Inferior parietal cortex (tissue), 1 donor: Measurements from ENCODE around the gene B9D2.
"Not testable (repeated sequence)": the region's sequence is repeated elsewhere in the genome, so short reads cannot be mapped to it uniquely, and the experiment has no call there.

Experiments
- DNase-seq: peaks from one replicate; pipeline ENCODE4 v3.0.0-alpha.2; 2016; ENCODE audit errors: extremely low spot score

The B9D2 gene

DNA sequence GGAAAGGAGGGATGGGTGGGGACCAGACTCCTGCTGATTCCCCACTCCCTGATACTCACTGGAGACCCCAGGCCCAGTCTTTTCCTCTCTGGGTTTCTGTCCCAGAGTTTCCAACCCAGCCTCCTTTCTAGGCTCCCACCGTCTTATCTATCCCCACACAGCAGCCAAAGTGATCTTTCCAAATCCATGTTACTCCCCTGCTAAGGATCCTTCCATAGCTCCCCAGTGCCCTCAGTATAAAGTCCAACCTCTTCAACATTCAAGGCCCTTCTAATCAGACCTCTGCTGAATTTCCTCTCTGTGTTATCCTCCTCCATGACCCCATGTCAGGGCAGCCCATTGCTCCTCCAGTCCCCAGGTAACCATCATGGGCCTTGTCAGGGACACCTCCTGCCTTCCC, 8.9 kb downstream of the B9D2 start:
- DNase-seq = no peak

GRCh38 chr19:41354343-41354953, 9.5 kb downstream of the B9D2 start:
- DNase-seq = no peak

DNA sequence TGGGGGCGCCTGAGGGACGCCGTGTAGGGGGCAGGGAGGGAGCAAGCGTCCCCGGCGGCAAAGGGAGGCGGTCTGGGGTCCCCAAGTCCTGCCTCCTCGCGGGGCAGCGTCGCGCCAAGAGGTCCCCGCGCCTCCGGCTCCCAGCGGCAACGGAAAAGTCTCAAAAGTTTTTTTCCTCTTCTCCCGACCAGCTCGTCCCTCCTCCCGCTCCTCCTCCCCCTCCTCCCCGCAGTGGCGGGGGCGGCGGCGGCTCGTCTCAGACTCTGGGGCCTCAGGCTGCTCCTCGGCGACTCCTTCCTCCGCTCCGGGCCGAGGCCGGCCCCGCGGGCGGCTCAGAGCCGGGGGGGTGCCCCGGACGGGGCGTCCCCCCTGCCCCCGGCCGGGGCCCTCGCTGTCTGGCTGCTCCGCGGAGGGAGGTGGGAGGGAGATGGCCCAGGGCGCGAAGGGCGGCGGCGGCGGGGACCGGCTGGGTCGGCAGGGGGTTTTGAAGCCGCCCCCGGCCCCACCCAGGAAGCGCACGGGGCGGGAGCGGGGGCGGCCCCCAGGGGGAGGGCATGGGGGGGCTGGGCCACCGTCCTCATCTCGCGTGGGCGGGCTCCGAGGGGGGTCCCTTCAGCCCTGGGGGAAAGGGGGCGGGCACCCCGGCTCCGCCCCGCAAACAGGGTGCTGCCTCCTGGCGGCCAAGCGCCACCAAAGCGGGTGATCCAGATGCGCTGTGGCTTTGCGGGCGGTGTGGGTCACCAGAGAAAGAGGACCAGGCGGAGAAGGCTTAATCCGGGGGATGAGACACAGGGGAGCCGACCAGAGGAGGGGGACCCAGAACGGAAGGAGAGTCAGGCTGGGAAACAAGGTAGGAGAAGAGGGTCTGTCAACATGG, 10.2 kb downstream of the B9D2 start, which contains the start of gene TGFB1:
Gene TGFB1 (minus strand): TSS at position 457 of the 877 bp plus-strand sequence. CDS start 878 bp downstream, outside the sequence.
- DNase-seq = peak; percentile 40

DNA sequence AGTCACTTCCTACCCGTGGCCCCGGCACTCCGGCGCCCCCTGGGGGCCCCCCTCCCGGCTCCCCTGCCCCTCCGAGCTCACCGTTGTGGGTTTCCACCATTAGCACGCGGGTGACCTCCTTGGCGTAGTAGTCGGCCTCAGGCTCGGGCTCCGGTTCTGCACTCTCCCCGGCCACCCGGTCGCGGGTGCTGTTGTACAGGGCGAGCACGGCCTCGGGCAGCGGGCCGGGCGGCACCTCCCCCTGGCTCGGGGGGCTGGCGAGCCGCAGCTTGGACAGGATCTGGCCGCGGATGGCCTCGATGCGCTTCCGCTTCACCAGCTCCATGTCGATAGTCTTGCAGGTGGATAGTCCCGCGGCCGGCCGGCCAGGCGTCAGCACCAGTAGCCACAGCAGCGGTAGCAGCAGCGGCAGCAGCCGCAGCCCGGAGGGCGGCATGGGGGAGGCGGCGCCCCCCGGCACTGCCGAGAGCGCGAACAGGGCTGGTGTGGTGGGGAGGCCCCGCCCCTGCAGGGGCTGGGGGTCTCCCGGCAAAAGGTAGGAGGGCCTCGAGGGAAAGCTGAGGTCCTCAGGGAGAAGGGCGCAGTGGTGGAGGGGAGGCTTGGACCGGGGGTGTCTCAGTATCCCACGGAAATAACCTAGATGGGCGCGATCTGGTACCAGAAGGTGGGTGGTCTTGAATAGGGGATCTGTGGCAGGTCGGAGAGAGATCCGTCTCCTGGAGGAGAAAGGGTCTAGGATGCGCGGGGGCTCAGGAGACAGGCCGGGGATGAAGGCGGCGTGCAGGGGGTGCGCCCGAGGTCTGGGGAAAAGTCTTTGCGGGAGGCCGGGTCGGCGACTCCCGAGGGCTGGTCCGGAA, 11.1 kb downstream of the B9D2 start:
- peak; percentile 5 for DNase-seq

DNA sequence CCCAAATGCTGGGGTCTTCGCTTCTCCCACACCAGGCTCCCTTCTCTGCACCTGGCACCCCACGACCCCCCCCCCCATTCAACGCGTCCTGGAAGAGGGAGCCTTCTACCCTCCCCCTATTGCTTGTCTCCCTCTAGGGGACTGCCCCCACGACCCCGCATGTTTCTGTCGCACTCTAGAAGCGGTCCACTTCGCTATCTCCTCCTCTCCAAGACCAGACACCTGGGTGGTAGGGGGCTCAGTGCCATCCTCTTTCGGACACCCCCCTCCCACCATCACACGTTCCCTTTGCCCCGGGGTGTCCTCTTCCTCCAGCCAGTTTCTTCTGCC, 11.7 kb downstream of the B9D2 start:
- DNase-seq = no peak

- no peak for DNase-seq
Observed at GRCh38 chr19:41351339-41352245, 12.4 kb downstream of the B9D2 start.

DNA sequence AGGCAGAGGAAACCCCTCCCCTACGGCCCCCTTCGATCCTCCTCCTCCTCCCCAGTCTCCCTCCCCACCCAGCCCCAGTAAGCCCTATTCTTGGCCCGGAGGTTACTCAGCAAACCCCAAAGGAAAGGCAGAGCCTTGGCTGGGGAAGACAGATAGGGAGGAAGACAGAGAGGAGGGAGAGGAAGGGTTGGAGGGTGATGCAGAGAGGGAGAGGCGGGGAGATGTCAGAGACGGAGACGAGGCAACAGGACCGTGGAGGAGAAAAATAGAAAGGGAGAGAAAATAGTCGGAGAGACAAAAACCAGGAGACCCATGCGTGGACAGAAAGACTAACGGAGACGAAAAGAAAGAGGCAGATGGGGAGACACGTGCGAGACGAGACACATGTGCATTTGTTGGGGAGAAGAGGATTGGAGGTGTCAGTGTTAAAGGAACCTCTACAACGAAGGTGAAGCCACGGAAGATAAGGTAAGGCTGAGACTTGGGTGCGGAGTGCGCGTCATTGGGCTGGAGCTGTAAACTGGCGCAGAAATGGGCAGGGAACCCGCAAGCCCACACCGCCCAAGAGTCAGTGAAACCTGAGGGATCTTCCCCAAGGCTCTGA, 13.1 kb downstream of the B9D2 start:
- DNase-seq = no peak

DNA sequence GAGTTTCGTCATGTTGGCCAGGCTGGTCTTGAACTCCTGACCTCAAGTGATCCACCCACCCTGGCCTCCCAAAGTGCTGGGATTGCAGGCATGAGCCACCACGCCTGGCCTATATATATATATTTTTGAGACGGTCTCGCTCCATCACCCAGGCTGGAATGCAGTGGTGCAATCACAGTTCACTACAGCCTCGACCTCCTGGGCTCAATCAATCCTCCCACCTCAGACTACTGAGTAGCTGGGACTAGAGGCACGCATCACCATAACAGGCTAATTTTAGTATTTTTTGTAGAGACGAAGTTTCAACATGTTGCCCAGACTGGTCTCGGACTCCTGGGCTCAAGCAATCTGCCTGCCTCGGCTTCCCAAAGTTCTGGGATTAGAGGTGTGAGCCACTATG, 17.0 kb downstream of the B9D2 start:
- not testable (repeated sequence) for DNase-seq

GRCh38 chr19:41344162-41344561, 19.8 kb downstream of the B9D2 start:
- DNase-seq = no peak

DNA sequence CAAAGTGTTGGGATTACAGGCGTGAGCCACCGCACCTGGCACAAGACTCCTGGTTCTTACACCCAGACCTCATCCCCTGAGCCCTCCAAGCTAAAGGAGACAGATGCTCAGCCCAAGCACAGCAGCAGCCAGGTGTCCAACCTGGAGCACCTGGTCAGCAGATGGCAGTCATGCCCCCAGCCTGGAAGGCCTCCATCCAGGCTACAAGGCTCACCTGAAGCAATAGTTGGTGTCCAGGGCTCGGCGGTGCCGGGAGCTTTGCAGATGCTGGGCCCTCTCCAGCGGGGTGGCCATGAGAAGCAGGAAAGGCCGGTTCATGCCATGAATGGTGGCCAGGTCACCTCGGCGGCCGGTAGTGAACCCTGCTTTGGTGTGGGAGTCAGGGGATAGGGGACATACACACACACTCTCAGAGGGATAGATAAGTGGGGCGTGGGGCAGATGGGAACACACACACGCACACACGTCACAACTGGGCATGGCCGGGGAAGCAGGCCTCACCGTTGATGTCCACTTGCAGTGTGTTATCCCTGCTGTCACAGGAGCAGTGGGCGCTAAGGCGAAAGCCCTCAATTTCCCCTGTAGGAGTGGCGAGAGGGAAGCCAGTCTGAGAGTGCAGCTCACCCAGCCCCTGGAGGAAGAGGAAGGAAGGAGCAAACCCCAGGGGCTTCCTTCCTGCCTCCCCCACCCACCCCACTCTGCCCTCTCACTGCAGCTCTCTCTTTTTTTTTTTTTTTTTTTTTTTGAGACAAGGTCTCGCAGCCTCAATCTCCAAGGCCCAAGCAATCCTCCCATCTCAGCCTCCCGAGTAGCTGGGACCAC, 22.1 kb downstream of the B9D2 start:
- DNase-seq = no peak

- DNase-seq = no peak
Observed at GRCh38 chr19:41339936-41340335, 24.0 kb downstream of the B9D2 start.

- DNase-seq = no peak
Observed at GRCh38 chr19:41335467-41335866, 28.5 kb downstream of the B9D2 start.

DNA sequence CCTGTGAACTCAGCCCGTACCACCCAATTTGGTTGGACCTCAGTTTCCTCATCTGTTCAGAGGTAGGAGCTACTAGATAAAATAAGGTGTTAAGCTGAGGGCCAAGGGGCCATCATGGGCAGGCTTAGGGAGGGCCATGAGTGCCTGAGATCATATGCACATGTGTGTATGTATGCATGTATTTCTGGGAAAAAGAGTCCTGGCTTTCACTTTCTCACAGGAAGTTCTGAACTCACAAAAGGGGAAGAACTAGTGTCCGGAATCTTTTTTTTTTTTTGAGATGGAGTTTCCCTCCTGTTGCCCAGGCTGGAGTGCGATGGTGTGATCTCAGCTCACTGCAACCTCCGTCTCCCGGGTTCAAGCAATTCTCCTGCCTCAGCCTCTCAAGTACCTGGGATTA, 29.2 kb downstream of the B9D2 start:
- DNase-seq = no peak

GRCh38 chr19:41332468-41332867, 31.5 kb downstream of the B9D2 start:
- no peak for DNase-seq

- DNase-seq = no peak
Observed at GRCh38 chr19:41332000-41332399, 31.9 kb downstream of the B9D2 start.

DNA sequence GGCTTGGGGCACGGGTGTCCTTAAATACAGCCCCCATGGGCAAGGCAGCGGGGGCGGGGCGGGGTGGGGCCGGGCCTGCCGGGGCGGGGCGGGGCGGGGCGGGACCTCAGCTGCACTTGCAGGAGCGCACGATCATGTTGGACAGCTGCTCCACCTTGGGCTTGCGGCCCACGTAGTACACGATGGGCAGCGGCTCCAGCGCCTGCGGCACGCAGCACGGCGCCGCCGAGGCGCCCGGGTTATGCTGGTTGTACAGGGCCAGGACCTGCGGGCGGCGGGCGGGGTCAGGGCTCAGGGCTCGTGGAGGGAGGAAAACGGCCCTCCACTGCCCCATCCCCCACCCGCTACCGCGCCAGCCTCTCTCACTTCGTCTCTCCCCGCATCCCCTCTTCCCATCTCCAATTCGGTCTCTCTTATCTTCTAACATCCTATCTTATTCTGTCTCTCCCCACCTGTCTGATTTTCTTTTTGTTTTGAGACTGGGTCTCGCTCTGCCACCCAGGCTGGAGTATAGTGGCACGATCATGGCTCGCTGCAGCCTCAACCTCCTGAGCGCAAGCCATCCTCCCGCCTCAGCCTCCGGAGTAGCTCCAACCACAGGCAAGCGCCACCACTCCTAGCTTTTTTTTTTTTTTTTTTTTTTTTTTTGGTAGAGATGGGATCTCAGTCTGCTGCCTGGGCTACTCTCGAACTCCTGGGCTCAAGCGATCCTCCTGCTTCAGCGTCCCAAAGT, 32.8 kb downstream of the B9D2 start:
- no peak for DNase-seq

- no peak for DNase-seq
Observed at GRCh38 chr19:41330481-41330880, 33.5 kb downstream of the B9D2 start.

DNA sequence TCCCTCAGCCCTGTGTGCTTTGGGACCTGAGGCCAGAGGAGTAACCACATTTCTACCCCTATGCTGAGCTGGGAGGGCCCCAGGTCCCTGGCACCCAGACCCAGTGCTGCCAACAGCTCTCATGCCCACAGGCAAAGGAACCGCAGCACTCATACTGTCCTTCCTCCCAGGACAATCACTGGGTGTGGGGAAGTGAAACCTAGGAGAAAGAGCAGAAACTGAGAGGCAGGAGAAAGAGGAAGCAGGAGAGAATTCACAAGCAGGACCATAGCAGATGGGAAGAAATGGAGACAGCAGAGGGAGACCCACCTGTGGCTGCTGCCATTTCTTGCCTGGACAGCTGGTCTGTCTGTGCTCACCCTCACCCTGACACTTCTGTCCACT, 35.1 kb downstream of the B9D2 start:
- no peak for DNase-seq

- no peak for DNase-seq
Observed at GRCh38 chr19:41328157-41328841, 35.6 kb downstream of the B9D2 start.
